Upper lobe of right lung (tissue), 1 donor: ENCODE data around the gene ABCB1. TPM values are rescaled to one million over a fixed set of nuclear protein-coding genes. Genes with fewer than 3 reads are reported as not detected.

ENCODE experiments used
- ATAC-seq: fragments of 200-7000 bp; cut with Tn5 transposase; one replicate; pipeline ENCODE4 v1.9.1; 2020; ENCODE audit warnings: mild to moderate bottlenecking, moderate library complexity
- DNase-seq: peaks from one replicate; pipeline ENCODE4 v3.0.0-alpha.2; 2020
- H3K27ac ChIP-seq: fragments of 200-600 bp; one replicate; pipeline ENCODE4 v1.8.0; 2022
- H3K27me3 ChIP-seq: fragments of 200-600 bp; one replicate; pipeline ENCODE4 v1.8.0; 2022; ENCODE audit warnings: mild to moderate bottlenecking
- H3K36me3 ChIP-seq: fragments of 200-600 bp; one replicate; pipeline ENCODE4 v1.8.0; 2022
- H3K4me1 ChIP-seq: fragments of 200-600 bp; one replicate; pipeline ENCODE4 v1.8.0; 2022
- H3K4me3 ChIP-seq: fragments of 200-600 bp; one replicate; pipeline ENCODE4 v1.8.0; 2022; ENCODE audit warnings: mild to moderate bottlenecking
- H3K9me3 ChIP-seq: fragments of 200-600 bp; one replicate; pipeline ENCODE4 v1.8.0; 2022
- intact Hi-C: fragments of 100-400 bp; cut with DNase I; formaldehyde crosslinking; loops from one replicate; pipeline ENCODE4 v1.11.0; 2022
- total RNA-seq: library from RNA; stranded (reverse); fragmentation: NEBNext Ultra II Directional; extraction: Animal tissue kit (Norgen Biotek cat#: 25700); gene quantifications from one replicate; pipeline ENCODE4 v1.2.1, GENCODE V29; 2021
- TF ChIP-seq, protein P1 (sequence below): fragments of 200-600 bp; IDR thresholded peaks from one replicate; pipeline ENCODE4 v1.8.0; 2022; ENCODE audit warnings: antibody characterized with exemption
- donor health status: DM: no; HTN: yes; CAD: no; lungs with severe emphysema.

Gene ABCB1
- total RNA-seq, 1 donor from 2014 or later = 7.5 TPM

DNA sequence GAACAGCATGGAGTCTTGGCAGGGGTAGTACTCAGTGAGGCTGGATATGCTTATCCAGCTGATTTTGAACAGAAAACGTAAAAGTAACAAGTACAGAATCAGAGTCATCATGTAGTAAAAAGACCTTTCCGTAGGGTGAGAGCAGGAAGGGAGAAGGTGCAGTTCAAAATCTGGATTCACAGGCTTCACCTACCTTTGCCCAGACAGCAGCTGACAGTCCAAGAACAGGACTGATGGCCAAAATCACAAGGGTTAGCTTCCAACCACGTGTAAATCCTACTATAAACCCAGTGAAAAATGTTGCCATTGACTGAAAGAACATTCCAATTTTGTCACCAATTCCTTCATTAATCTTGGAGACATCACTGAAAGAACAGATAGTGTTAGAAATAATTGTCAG is 34.8 kb downstream of the ABCB1 start:
- Histone ChIP-seq H3K4me3 (no peak overlapping the region), H3K36me3 (no peaks in the 10 kb centered on the region), H3K27ac (no peak overlapping the region), H3K9me3 (no peaks in the 10 kb centered on the region), H3K27me3 (no peaks in the 10 kb centered on the region), H3K4me1 (no peaks in the 10 kb centered on the region)
- no peak for ATAC-seq
- intact Hi-C loops = no loop called here
- DNase-seq = no peak
- TF ChIP-seq, protein P1, sequence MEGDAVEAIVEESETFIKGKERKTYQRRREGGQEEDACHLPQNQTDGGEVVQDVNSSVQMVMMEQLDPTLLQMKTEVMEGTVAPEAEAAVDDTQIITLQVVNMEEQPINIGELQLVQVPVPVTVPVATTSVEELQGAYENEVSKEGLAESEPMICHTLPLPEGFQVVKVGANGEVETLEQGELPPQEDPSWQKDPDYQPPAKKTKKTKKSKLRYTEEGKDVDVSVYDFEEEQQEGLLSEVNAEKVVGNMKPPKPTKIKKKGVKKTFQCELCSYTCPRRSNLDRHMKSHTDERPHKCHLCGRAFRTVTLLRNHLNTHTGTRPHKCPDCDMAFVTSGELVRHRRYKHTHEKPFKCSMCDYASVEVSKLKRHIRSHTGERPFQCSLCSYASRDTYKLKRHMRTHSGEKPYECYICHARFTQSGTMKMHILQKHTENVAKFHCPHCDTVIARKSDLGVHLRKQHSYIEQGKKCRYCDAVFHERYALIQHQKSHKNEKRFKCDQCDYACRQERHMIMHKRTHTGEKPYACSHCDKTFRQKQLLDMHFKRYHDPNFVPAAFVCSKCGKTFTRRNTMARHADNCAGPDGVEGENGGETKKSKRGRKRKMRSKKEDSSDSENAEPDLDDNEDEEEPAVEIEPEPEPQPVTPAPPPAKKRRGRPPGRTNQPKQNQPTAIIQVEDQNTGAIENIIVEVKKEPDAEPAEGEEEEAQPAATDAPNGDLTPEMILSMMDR = no peak

DNA sequence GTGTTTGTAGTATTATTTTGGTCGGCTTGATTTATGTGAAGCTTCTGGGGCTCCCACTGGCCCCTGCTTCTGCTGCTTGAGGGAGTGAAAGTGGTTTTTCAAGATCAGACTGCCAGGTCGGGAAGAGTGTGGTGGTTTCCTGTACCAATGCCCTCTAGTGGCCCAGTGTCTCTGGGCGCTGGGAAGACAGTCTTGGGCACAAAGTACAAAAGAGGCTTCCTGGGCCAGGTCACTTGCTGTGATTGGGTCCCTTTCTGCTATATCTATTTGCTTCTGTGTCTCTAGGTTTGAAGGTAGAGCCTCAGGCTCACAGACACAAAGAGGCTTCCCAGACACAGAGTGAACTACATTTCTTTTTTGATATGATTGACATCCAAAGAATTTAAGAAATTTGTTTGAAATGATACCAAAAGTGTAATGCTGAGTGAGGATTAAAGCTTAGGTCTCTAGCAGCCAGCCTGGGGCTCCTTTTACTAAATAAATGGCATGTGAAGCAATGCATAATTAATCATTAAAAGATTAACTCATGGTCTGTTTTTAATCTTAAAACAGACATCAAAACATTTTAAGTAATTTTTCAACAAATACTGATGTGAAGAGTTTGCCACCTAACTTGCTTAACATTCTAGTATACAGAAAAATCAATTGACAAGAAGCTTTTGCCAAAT is 36.3 kb downstream of the ABCB1 start:
- no peaks in the 10 kb centered on the region for H3K4me1 ChIP-seq
- H3K27me3 ChIP-seq = no peaks in the 10 kb centered on the region
- intact Hi-C loops = no loop called here
- no peak overlapping the region for H3K27ac ChIP-seq
- TF ChIP-seq, protein P1 = peak; percentile 36
- H3K4me3 ChIP-seq = no peak overlapping the region
- ATAC-seq = peak; percentile 72
- no peak for DNase-seq
- no peaks in the 10 kb centered on the region for H3K36me3 ChIP-seq
- no peaks in the 10 kb centered on the region for H3K9me3 ChIP-seq

DNA sequence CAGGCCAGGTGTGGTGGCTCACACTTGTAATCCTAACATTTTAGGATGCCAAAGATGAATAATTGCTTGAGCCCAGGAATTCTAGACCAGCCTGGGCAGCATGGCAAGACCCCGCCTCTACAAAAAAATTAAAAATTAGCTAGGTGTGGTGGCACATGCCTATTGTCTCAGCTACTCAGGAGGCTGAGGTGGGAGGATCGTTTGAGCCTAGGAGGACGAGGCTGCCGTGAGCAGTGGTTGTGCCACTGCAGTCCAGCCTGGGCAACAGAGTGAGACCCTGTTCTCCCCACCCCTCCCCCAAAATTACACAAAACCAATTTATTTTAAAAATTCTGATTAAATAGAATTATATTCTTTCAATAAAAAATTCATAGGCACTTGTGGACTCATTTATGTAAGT is 39.0 kb downstream of the ABCB1 start:
- no peaks in the 10 kb centered on the region for H3K9me3 ChIP-seq
- no peak overlapping the region for H3K27ac ChIP-seq
- TF ChIP-seq, protein P1 = no peak
- H3K4me1 ChIP-seq = no peaks in the 10 kb centered on the region
- no peaks in the 10 kb centered on the region for H3K27me3 ChIP-seq
- H3K36me3 ChIP-seq = no peaks in the 10 kb centered on the region
- ATAC-seq (no peak), DNase-seq (no peak)
- no peak overlapping the region for H3K4me3 ChIP-seq
- intact Hi-C loops = no loop called here

DNA sequence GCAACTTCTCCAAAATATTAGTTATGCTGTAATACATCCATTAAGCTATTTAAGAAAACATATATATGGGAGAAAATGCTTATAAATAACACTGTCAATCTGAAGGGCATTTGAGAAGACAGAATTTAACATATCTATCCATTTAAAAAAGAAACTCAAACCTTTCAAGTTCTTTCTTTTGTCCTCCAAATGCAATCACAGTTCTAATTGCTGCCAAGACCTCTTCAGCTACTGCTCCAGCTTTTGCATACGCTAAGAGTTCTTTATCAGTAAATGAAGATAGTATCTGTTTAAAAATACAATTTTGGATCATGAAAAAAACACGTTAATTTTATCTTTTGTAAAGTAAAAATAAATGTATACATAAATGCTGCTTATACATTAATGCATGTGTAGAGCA is 39.6 kb downstream of the ABCB1 start:
- Histone ChIP-seq H3K9me3 (no peaks in the 10 kb centered on the region), H3K27ac (no peak overlapping the region), H3K4me1 (no peaks in the 10 kb centered on the region), H3K27me3 (no peaks in the 10 kb centered on the region), H3K4me3 (no peak overlapping the region), H3K36me3 (no peaks in the 10 kb centered on the region)
- TF ChIP-seq, protein P1 = no peak
- no peak for DNase-seq
- ATAC-seq = no peak
- intact Hi-C loops = no loop called here

DNA sequence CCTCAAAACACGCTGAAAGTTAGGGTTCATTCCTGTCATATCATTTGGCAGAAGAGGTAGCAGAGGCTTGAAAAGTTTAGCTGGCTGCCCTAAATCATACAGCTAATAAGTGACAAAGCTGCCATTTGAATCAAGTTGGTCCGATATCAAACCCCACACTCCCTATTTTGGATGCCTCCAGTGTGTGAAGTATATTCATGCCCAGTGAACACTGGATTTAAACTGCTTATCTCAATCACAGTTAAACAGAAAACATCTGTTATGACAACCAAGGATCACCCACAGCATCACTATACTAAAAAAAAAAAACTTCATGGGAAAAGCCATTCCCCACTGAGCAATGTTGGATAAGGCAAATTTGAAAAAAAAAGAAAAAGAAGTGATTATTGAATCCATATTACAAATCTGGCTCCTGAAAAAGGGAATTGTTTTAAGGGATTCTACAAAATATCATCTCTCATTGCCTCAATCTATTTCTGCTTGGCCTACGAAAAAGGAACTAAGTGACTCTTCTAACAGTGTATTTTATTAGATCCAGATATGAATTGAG is 48.3 kb downstream of the ABCB1 start:
- Histone ChIP-seq H3K4me3 (no peak overlapping the region), H3K9me3 (no peaks in the 10 kb centered on the region), H3K27me3 (no peaks in the 10 kb centered on the region), H3K4me1 (no peaks in the 10 kb centered on the region), H3K27ac (no peak overlapping the region), H3K36me3 (no peaks in the 10 kb centered on the region)
- DNase-seq (no peak), ATAC-seq (no peak)
- intact Hi-C loops = no loop called here
- TF ChIP-seq, protein P1 = no peak
